Fibroblast of lung (primary cell): ENCODE results near the gene FRY. TPM values are rescaled to one million over a fixed set of nuclear protein-coding genes. Genes with fewer than 3 reads are reported as not detected.
A peak's percentile ranks its signal among the peaks of the same experiment; 100 is the strongest.

Source experiments
- DNase-seq, 2 donors: peaks; one replicate each; pipeline versions ENCODE4 v3.0.0 to v3.0.0-alpha.2; 2010; ENCODE audit warnings: low read depth in 2 of 2
- H2AFZ ChIP-seq: 2 replicates; pipeline ENCODE4 v1.5.1; 2012; ENCODE audit warnings: low read length, control low read depth, inconsistent platforms
- H3K27ac ChIP-seq: 2 replicates; pipeline ENCODE4 v1.5.1; 2011; ENCODE audit warnings: low read length, control low read depth; ENCODE audit not compliant: insufficient read depth
- H3K27me3 ChIP-seq: 2 replicates; pipeline ENCODE4 v1.5.1; 2011; ENCODE audit warnings: mild to moderate bottlenecking, low read length; ENCODE audit not compliant: control insufficient read depth, insufficient read depth
- H3K36me3 ChIP-seq: 2 replicates; pipeline ENCODE4 v1.5.1; 2011; ENCODE audit warnings: low read length; ENCODE audit not compliant: control insufficient read depth, insufficient read depth
- H3K4me1 ChIP-seq: 2 replicates; pipeline ENCODE4 v1.5.1; 2011; ENCODE audit warnings: low read length; ENCODE audit not compliant: control insufficient read depth, insufficient read depth; ENCODE audit errors: extremely low read depth
- H3K4me2 ChIP-seq: 2 replicates; pipeline ENCODE4 v1.5.1; 2011; ENCODE audit warnings: low read length, control low read depth; ENCODE audit not compliant: insufficient read depth; ENCODE audit errors: extremely low read depth
- H3K4me3 ChIP-seq, 4 experiments: fragments of 200-600 bp in 1 of 4; sonication (generic) in 1 of 4; replicated peaks in 1 of 4; 2 replicates each; pipeline ENCODE4 v1.5.1; 2011 to 2016; ENCODE audit warnings: low read length in 4 of 4, low read depth in 3 of 4, mild to moderate bottlenecking in 3 of 4, control low read depth in 2 of 4, inconsistent platforms in 1 of 4, mixed read lengths in 1 of 4; ENCODE audit not compliant: insufficient read depth in 1 of 4; ENCODE audit errors: control extremely low read depth in 1 of 4
- H3K79me2 ChIP-seq: 2 replicates; pipeline ENCODE4 v1.5.1; 2012; ENCODE audit warnings: mild to moderate bottlenecking, low read length, inconsistent platforms; ENCODE audit not compliant: control insufficient read depth, insufficient read depth
- H3K9ac ChIP-seq: 2 replicates; pipeline ENCODE4 v1.5.1; 2011; ENCODE audit warnings: mild to moderate bottlenecking, low read length, control low read depth; ENCODE audit not compliant: insufficient read depth
- H3K9me3 ChIP-seq: 2 replicates; pipeline ENCODE4 v1.5.1; 2012; ENCODE audit warnings: low read depth, low read length; ENCODE audit not compliant: control insufficient read depth, insufficient read depth
- H4K20me1 ChIP-seq: 2 replicates; pipeline ENCODE4 v1.5.1; 2011; ENCODE audit warnings: low read length; ENCODE audit not compliant: control insufficient read depth, insufficient read depth; ENCODE audit errors: extremely low read depth
- EZH2 ChIP-seq: IDR thresholded peaks from 2 replicates; pipeline ENCODE4 v1.5.1; 2012; ENCODE audit warnings: low read length, control low read depth, mild to moderate bottlenecking; ENCODE audit errors: missing control alignments
- polyA plus RNA-seq, 2 donors: library from polyadenylated mRNA; depleted of rRNA in 1 of 2; stranded (reverse) in 1 of 2; unstranded in 1 of 2; fragments of >200 nt; gene quantifications; 2 replicates each; pipeline ENCODE4 v1.2.1, GENCODE V29; 2011 to 2012; ENCODE audit warnings: missing spikeins in 1 of 2
- total RNA-seq: library from RNA; depleted of rRNA; stranded (reverse); fragments of >200 nt; gene quantifications from 2 replicates; pipeline ENCODE4 v1.2.1, GENCODE V29; 2014
- TF ChIP-seq, protein P1 (sequence below), 2 donors: IDR thresholded peaks in 1 of 2; conservative IDR thresholded peaks in 1 of 2; 1 replicate in 1 of 2; 2 replicates in 1 of 2; pipeline ENCODE4 v1.5.1; 2011 to 2012; ENCODE audit warnings: low read length in 2 of 2, control low read depth in 1 of 2, inconsistent platforms in 1 of 2, low read depth in 1 of 2, mild to moderate bottlenecking in 1 of 2

Gene FRY
- total and polyA plus RNA-seq, 2 donors (not counting 1 experiment from before 2014, with no cell fraction given): 8.8 to 18.3 TPM

- Histone ChIP-seq H3K9ac (no peak overlapping the region), H3K4me1 (peaks cover 2% of the 10 kb centered on the region), H4K20me1 (no peaks in the 10 kb centered on the region), H3K27ac (peak overlapping the region; percentile 96), H3K4me2 (peak overlapping the region; percentile 81), H2AFZ (no peak overlapping the region), H3K9me3 (no peaks in the 10 kb centered on the region), H3K4me3 (peak overlapping the region; percentile 76 to 94 (median 86)), H3K27me3 (no peaks in the 10 kb centered on the region), H3K36me3 (no peaks in the 10 kb centered on the region), H3K79me2 (no peaks in the 10 kb centered on the region)
- TF ChIP-seq, protein P1, sequence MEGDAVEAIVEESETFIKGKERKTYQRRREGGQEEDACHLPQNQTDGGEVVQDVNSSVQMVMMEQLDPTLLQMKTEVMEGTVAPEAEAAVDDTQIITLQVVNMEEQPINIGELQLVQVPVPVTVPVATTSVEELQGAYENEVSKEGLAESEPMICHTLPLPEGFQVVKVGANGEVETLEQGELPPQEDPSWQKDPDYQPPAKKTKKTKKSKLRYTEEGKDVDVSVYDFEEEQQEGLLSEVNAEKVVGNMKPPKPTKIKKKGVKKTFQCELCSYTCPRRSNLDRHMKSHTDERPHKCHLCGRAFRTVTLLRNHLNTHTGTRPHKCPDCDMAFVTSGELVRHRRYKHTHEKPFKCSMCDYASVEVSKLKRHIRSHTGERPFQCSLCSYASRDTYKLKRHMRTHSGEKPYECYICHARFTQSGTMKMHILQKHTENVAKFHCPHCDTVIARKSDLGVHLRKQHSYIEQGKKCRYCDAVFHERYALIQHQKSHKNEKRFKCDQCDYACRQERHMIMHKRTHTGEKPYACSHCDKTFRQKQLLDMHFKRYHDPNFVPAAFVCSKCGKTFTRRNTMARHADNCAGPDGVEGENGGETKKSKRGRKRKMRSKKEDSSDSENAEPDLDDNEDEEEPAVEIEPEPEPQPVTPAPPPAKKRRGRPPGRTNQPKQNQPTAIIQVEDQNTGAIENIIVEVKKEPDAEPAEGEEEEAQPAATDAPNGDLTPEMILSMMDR (conservative IDR thresholded peaks at IDR 0.05 in 1 of 2, IDR thresholded peaks at IDR 0.05 in 1 of 2; ENCODE audit: low read depth in 1 of 2, low read length in 2 of 2): no peak
- no peak for TF ChIP-seq EZH2
- DNase-seq: no peak
These were observed 284.9 kb downstream of the FRY start for GRCh38 chr13:32316501-32316900.

- no peaks in the 10 kb centered on the region for H3K27me3 ChIP-seq
- H4K20me1 ChIP-seq: no peaks in the 10 kb centered on the region
- H3K4me3 ChIP-seq: no peak overlapping the region
- H2AFZ ChIP-seq: no peak overlapping the region
- no peak for TF ChIP-seq EZH2
- TF ChIP-seq, protein P1 (conservative IDR thresholded peaks at IDR 0.05 in 1 of 2, IDR thresholded peaks at IDR 0.05 in 1 of 2; ENCODE audit: low read depth in 1 of 2, low read length in 2 of 2): no peak
- no peaks in the 10 kb centered on the region for H3K36me3 ChIP-seq
- no peaks in the 10 kb centered on the region for H3K79me2 ChIP-seq
- H3K9me3 ChIP-seq: no peaks in the 10 kb centered on the region
- no peak overlapping the region for H3K27ac ChIP-seq
- H3K4me1 ChIP-seq: peaks cover 2% of the 10 kb centered on the region
- no peak overlapping the region for H3K9ac ChIP-seq
- DNase-seq: no peak
- no peak overlapping the region for H3K4me2 ChIP-seq
These were observed 286.3 kb downstream of the FRY start for GRCh38 chr13:32317716-32318465.

- Histone ChIP-seq H4K20me1 (no peaks in the 10 kb centered on the region), H2AFZ (no peak overlapping the region), H3K79me2 (no peaks in the 10 kb centered on the region), H3K4me2 (no peak overlapping the region), H3K4me3 (no peak overlapping the region), H3K36me3 (no peaks in the 10 kb centered on the region), H3K27ac (no peak overlapping the region), H3K4me1 (peaks cover 3% of the 10 kb centered on the region), H3K9me3 (no peaks in the 10 kb centered on the region), H3K9ac (no peak overlapping the region), H3K27me3 (no peaks in the 10 kb centered on the region)
- no peak for DNase-seq
- TF ChIP-seq EZH2: no peak
- TF ChIP-seq, protein P1 (conservative IDR thresholded peaks at IDR 0.05 in 1 of 2, IDR thresholded peaks at IDR 0.05 in 1 of 2; ENCODE audit: low read depth in 1 of 2, low read length in 2 of 2): no peak
These were observed 289.0 kb downstream of the FRY start for GRCh38 chr13:32320528-32320927.
